IPS-18a (cell line): Measurements from ENCODE around the gene PDGFA.

Experiments used
- H3K27ac ChIP-seq: one replicate; pipeline ENCODE4 v1.5.1; 2013; ENCODE audit warnings: low read length
- H3K27me3 ChIP-seq: one replicate; pipeline ENCODE4 v1.6.1; 2013; ENCODE audit warnings: mild to moderate bottlenecking, low read length; ENCODE audit not compliant: control insufficient read depth, insufficient read depth
- H3K36me3 ChIP-seq: one replicate; pipeline ENCODE4 v1.6.1; 2013; ENCODE audit warnings: low read depth, low read length; ENCODE audit not compliant: control insufficient read depth
- H3K4me1 ChIP-seq: one replicate; pipeline ENCODE4 v1.6.1; 2013; ENCODE audit warnings: low read depth, low read length; ENCODE audit not compliant: control insufficient read depth
- H3K4me3 ChIP-seq: one replicate; pipeline ENCODE4 v1.5.1; 2013; ENCODE audit warnings: low read length
- H3K9ac ChIP-seq: one replicate; pipeline ENCODE4 v1.6.1; 2013; ENCODE audit warnings: mild to moderate bottlenecking, low read length, moderate library complexity
- H3K9me3 ChIP-seq: one replicate; pipeline ENCODE4 v1.6.1; 2013; ENCODE audit warnings: low read depth, low read length; ENCODE audit not compliant: control insufficient read depth

The PDGFA gene

GRCh38 chr7:462173-463103, 57.2 kb downstream of the PDGFA start:
- Histone ChIP-seq H3K36me3 (no peaks in the 10 kb centered on the region), H3K9me3 (no peaks in the 10 kb centered on the region), H3K4me1 (peaks cover 12% of the 10 kb centered on the region), H3K27ac (no peak overlapping the region), H3K9ac (no peak overlapping the region), H3K27me3 (no peaks in the 10 kb centered on the region), H3K4me3 (no peak overlapping the region)

GRCh38 chr7:461453-462172, 58.0 kb downstream of the PDGFA start:
- Histone ChIP-seq H3K9ac (no peak overlapping the region), H3K27me3 (no peaks in the 10 kb centered on the region), H3K4me3 (no peak overlapping the region), H3K9me3 (no peaks in the 10 kb centered on the region), H3K36me3 (no peaks in the 10 kb centered on the region), H3K27ac (no peak overlapping the region), H3K4me1 (peaks cover 12% of the 10 kb centered on the region)

GRCh38 chr7:461117-461452, 58.6 kb downstream of the PDGFA start:
- H3K4me1 ChIP-seq, result peaks cover 12% of the 10 kb centered on the region
- H3K27me3 ChIP-seq, result no peaks in the 10 kb centered on the region
- H3K4me3 ChIP-seq, result no peak overlapping the region
- H3K27ac ChIP-seq, result no peak overlapping the region
- no peak overlapping the region for H3K9ac ChIP-seq
- no peaks in the 10 kb centered on the region for H3K36me3 ChIP-seq
- H3K9me3 ChIP-seq, result no peaks in the 10 kb centered on the region

- H3K4me3 ChIP-seq, result no peak overlapping the region
- H3K27me3 ChIP-seq, result no peaks in the 10 kb centered on the region
- H3K9me3 ChIP-seq, result no peaks in the 10 kb centered on the region
- H3K36me3 ChIP-seq, result no peaks in the 10 kb centered on the region
- no peak overlapping the region for H3K9ac ChIP-seq
- H3K4me1 ChIP-seq, result peaks cover 12% of the 10 kb centered on the region
- no peak overlapping the region for H3K27ac ChIP-seq
Measured at GRCh38 chr7:460374-461116, 59.1 kb downstream of the PDGFA start.

- Histone ChIP-seq H3K36me3 (no peaks in the 10 kb centered on the region), H3K4me3 (no peak overlapping the region), H3K9ac (no peak overlapping the region), H3K4me1 (peaks cover 12% of the 10 kb centered on the region), H3K9me3 (no peaks in the 10 kb centered on the region), H3K27ac (no peak overlapping the region), H3K27me3 (no peaks in the 10 kb centered on the region)
Measured at GRCh38 chr7:459584-460373, 59.9 kb downstream of the PDGFA start.

- Histone ChIP-seq H3K9ac (no peak overlapping the region), H3K9me3 (no peaks in the 10 kb centered on the region), H3K27me3 (no peaks in the 10 kb centered on the region), H3K4me1 (peaks cover 12% of the 10 kb centered on the region), H3K4me3 (no peak overlapping the region), H3K36me3 (no peaks in the 10 kb centered on the region), H3K27ac (no peak overlapping the region)
Measured at GRCh38 chr7:458511-459245, 61.0 kb downstream of the PDGFA start.

GRCh38 chr7:457814-458510, 61.7 kb downstream of the PDGFA start:
- Histone ChIP-seq H3K27ac (no peak overlapping the region), H3K36me3 (no peaks in the 10 kb centered on the region), H3K4me3 (no peak overlapping the region), H3K9ac (no peak overlapping the region), H3K27me3 (peaks cover 6% of the 10 kb centered on the region), H3K4me1 (peaks cover 12% of the 10 kb centered on the region), H3K9me3 (no peaks in the 10 kb centered on the region)

- H3K27me3 ChIP-seq, result peaks cover 27% of the 10 kb centered on the region
- H3K4me1 ChIP-seq, result peaks cover 12% of the 10 kb centered on the region
- no peak overlapping the region for H3K9ac ChIP-seq
Measured at GRCh38 chr7:455110-455928, 64.3 kb downstream of the PDGFA start.

GRCh38 chr7:454356-455109, 65.1 kb downstream of the PDGFA start:
- no peak overlapping the region for H3K9ac ChIP-seq
- no peak overlapping the region for H3K4me3 ChIP-seq
- H3K4me1 ChIP-seq, result peaks cover 6% of the 10 kb centered on the region

More at GRCh38 chr7:455110-455928, 64.3 kb downstream of the PDGFA start:
- Histone ChIP-seq H3K36me3 (no peaks in the 10 kb centered on the region), H3K27ac (no peak overlapping the region), H3K4me3 (no peak overlapping the region), H3K9me3 (no peaks in the 10 kb centered on the region)

More at GRCh38 chr7:454356-455109, 65.1 kb downstream of the PDGFA start:
- Histone ChIP-seq H3K27ac (no peak overlapping the region), H3K27me3 (peaks cover 27% of the 10 kb centered on the region), H3K36me3 (no peaks in the 10 kb centered on the region), H3K9me3 (no peaks in the 10 kb centered on the region)
